GM12872 (cell line): ENCODE results near the gene PELO.

Experiments used
- TF ChIP-seq, protein P1 (sequence below): IDR thresholded peaks from 3 replicates; pipeline ENCODE4 v1.5.1; 2011; ENCODE audit warnings: low read depth, mild to moderate bottlenecking, low read length, moderate library complexity; ENCODE audit not compliant: insufficient read depth

Gene PELO

DNA sequence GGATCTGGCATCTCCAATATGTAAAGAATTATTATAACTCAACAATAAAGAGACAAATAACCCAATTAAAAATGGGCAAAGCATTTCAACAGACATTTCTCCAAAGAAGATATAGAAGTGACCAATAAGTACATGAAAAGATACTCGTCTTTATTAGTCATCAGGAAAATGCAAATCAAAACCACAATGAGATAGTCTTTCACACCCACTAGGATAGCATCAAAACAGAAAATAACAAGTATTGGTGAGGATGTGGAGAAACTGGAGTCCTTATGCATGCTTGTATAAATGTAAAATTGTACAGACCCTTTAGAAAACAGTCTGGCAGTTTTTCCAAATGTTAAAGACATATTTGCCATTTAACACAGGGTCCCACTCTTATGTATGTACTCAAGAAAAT is 39.1 kb upstream of the PELO start:
- TF ChIP-seq, protein P1, sequence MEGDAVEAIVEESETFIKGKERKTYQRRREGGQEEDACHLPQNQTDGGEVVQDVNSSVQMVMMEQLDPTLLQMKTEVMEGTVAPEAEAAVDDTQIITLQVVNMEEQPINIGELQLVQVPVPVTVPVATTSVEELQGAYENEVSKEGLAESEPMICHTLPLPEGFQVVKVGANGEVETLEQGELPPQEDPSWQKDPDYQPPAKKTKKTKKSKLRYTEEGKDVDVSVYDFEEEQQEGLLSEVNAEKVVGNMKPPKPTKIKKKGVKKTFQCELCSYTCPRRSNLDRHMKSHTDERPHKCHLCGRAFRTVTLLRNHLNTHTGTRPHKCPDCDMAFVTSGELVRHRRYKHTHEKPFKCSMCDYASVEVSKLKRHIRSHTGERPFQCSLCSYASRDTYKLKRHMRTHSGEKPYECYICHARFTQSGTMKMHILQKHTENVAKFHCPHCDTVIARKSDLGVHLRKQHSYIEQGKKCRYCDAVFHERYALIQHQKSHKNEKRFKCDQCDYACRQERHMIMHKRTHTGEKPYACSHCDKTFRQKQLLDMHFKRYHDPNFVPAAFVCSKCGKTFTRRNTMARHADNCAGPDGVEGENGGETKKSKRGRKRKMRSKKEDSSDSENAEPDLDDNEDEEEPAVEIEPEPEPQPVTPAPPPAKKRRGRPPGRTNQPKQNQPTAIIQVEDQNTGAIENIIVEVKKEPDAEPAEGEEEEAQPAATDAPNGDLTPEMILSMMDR: no peak

DNA sequence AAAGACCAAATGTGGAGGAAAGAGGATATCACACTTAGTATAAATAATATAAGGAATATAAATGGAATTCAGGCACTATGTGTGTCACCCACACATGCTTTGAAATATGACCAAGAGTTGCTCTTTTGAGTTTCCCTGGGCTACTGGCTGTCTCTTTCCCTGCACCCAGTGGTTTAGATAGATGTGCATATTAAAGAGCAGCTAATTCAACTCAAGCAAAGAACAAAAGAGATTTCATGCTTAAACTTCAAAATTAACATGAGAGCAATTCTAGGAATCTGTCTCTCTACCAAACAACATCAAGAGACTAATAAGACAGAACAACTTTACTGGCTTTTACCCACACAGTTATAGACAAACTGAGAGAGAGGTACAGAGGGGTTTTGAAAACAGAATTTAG is 38.0 kb upstream of the PELO start:
- TF ChIP-seq, protein P1: no peak

DNA sequence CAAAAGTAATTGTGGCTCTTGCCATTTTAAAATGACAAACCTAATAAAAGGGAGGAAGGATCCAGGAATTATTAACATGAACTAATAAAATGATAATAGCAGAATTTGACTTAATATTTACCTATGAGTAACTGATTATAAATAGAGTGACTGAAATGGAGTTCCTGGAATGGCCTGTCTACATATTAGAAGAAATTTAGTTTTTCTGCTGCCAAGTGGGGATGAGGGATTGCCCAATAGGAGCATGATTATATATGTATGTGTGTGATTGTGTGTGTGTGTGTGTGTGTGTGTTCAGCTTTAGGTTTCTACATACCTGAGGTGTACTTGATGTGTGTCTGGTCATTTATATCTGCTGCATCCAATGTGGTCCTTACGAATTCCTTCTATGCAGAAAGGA is 36.6 kb upstream of the PELO start:
- TF ChIP-seq, protein P1: no peak

DNA sequence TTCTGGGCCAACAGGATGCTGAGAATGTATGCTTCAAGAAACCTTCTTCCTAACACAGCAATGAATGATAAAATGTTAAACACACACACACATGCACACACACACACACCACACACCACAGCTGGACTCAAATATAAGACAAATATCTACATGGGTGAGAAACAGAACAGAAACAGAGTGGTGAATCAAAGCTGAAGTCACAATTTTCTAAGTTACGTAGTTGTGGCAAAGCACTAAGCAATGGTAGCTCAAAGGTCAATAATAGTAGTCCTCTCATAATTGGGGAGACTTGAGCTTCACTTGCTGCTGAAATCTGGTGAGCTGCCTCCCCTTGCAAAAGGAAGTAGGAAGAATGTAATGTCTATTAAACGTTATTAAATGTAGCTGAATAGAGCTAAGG is 33.7 kb upstream of the PELO start:
- TF ChIP-seq, protein P1: no peak

DNA sequence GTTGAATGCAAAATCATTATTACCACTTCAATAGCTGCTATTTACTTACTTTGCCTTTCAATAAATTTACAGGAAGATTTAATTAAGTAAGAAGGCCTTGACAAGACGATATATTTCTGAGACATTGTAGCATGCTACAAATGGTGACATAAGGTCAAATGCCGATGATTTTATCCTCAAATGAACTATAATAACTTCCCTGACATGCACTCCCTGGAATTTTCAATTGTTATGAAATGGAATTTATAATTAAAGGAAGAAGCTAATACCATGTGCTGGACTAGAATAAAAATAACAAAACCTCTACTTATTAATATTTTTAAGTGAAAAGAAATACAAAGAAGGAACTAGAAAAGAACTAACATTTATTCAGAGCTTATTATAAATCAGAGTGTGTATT is 30.2 kb upstream of the PELO start:
- TF ChIP-seq, protein P1: no peak

DNA sequence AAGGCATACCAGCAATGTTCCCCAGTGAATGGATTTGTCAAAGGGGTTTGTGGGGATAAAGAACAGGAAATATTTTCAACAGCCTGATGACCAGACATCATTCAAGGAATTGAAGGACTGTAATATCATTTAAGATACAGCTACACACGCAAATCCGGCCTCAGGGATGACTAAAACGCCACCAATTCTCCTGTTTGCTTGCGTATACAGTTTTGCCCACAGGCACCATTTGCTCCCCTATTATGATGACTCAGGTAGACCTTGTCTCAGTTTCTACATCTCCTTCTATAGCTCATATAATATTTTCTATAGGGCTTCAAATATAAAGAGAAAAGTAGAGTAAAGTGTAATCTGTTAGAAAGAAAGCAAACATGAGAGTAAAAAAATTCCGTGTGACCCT is 29.7 kb upstream of the PELO start:
- TF ChIP-seq, protein P1: no peak

DNA sequence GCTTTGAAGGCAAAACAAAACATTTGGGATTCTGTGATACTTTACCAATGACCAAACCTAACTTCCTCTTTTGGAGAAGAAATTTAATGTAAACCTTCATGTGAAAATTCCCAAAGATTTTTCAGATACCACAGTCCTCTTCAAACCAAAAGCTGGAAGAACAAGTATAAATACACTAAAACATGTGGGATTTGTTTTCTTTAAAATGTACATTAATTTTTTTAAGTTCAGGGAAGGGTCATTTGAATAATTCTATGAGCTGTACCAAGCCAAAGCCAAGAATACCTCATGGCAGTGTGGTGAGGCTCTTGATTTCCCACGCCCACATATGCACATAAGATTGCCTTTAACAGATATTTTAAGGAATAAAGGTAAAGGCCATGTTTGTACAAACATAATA is 28.4 kb upstream of the PELO start:
- TF ChIP-seq, protein P1: no peak
